Lower leg skin (tissue), 4 donors: ENCODE results near the gene ACSM4. TPM values are rescaled to one million over a fixed set of nuclear protein-coding genes. Genes with fewer than 3 reads are reported as not detected.
"Not testable (repeated sequence)": the region's sequence is repeated elsewhere in the genome, so short reads cannot be mapped to it uniquely, and the experiment has no call there.

Experiments
- DNase-seq, 2 donors: peaks; one replicate each; pipeline ENCODE4 v3.0.0-alpha.2; 2019; ENCODE audit warnings: low spot score in 2 of 2
- H3K4me3 ChIP-seq: fragments of 200-600 bp; sonication (generic); 2 replicates; pipeline ENCODE4 v1.5.1; 2017; ENCODE audit warnings: mild to moderate bottlenecking, low read depth; ENCODE audit not compliant: poor library complexity, severe bottlenecking
- CTCF ChIP-seq, 3 donors: fragments of 450-650 bp; IDR thresholded peaks; one replicate each; pipeline ENCODE4 v1.5.1; 2016; ENCODE audit warnings: antibody characterized with exemption in 3 of 3, mild to moderate bottlenecking in 3 of 3, moderate library complexity in 2 of 3
- POLR2A ChIP-seq, 2 donors: fragments of 450-650 bp; IDR thresholded peaks; one replicate each; pipeline ENCODE4 v1.6.1; 2016 to 2017; ENCODE audit warnings: antibody characterized with exemption in 2 of 2, mild to moderate bottlenecking in 1 of 2, moderate library complexity in 1 of 2
- WGBS, 2 donors: methylation state at CpG; one replicate each; pipeline ENCODE4 v1.1.5; 2018; 5-methylcytosine and 5-hydroxymethylcytosine counted together
- intact Hi-C: fragments of 100-400 bp; cut with DNase I; formaldehyde crosslinking; loops from one replicate; pipeline ENCODE4 v1.15.0; 2023; ENCODE audit warnings: low total_unique reads
- total RNA-seq, 4 donors: library from RNA; depleted of rRNA; stranded (reverse); fragments of >200 nt; gene quantifications; one replicate each; pipeline ENCODE4 v1.1.0, GENCODE V29; 2016

The ACSM4 gene
- total RNA-seq, 4 donors from 2014 or later, result 0.10 TPM; not detected in 3

GRCh38 chr12:7282844-7283243 lies 21.0 kb upstream of the ACSM4 start:
- DNase-seq, result no peak
- no peak overlapping the region for H3K4me3 ChIP-seq
- no peak for TF ChIP-seq POLR2A (IDR thresholded peaks at IDR 0.05)
- TF ChIP-seq CTCF (IDR thresholded peaks at IDR 0.05), result no peak
- WGBS, 2 donors, result 72 to 78% methylated on average over 2 of the region's 2 CpGs
- intact Hi-C loops, result no loop called here

GRCh38 chr12:7289743-7290142 lies 14.1 kb upstream of the ACSM4 start:
- H3K4me3 ChIP-seq, result no peak overlapping the region
- intact Hi-C loops, result no loop called here
- DNase-seq, result no peak
- no peak for TF ChIP-seq POLR2A (IDR thresholded peaks at IDR 0.05)
- TF ChIP-seq CTCF (IDR thresholded peaks at IDR 0.05), result no peak
- WGBS, 2 donors, result 54 to 62% methylated on average over 2 of the region's 2 CpGs

GRCh38 chr12:7290588-7290987 lies 13.3 kb upstream of the ACSM4 start:
- 21 to 26% methylated on average over 1 of the region's 1 CpG for WGBS, 2 donors
- DNase-seq, H3K4me3 ChIP-seq, intact Hi-C loops: not testable (repeated sequence)

GRCh38 chr12:7292300-7292699 lies 11.6 kb upstream of the ACSM4 start:
- no peak for TF ChIP-seq CTCF (IDR thresholded peaks at IDR 0.05)
- TF ChIP-seq POLR2A (IDR thresholded peaks at IDR 0.05), result no peak
- 64 to 70% methylated on average over 2 of the region's 2 CpGs for WGBS, 2 donors

GRCh38 chr12:7293670-7294069 lies 10.2 kb upstream of the ACSM4 start:
- TF ChIP-seq CTCF (IDR thresholded peaks at IDR 0.05) (no peak), POLR2A (IDR thresholded peaks at IDR 0.05) (no peak)
- intact Hi-C loops, result no loop called here
- no peak overlapping the region for H3K4me3 ChIP-seq
- 65 to 68% methylated on average over 1 of the region's 1 CpG for WGBS, 2 donors
- DNase-seq, result no peak

More at GRCh38 chr12:7292300-7292699, 11.6 kb upstream of the ACSM4 start:
- H3K4me3 ChIP-seq, result no peak overlapping the region
- intact Hi-C loops, result no loop called here
- DNase-seq, result no peak

GRCh38 chr12:7295529-7295928 lies 8.3 kb upstream of the ACSM4 start:
- no peak overlapping the region for H3K4me3 ChIP-seq
- WGBS, 2 donors, result 79 to 88% methylated on average over 1 of the region's 1 CpG
- DNase-seq, result no peak
- TF ChIP-seq CTCF (IDR thresholded peaks at IDR 0.05) (no peak), POLR2A (IDR thresholded peaks at IDR 0.05) (no peak)
- intact Hi-C loops, result no loop called here
